HG03342 (cell line): Measurements from ENCODE around the gene UBL4A.

Experiments
- ATAC-seq: cut with Tn5 transposase; IDR thresholded peaks from one replicate; pipeline ENCODE4 v1.9.1; 2021; ENCODE audit warnings: mild to moderate bottlenecking, moderate library complexity; ENCODE audit not compliant: unreplicated experiment

The UBL4A gene

GRCh38 chrX:154486396-154487207, at the start of gene UBL4A:
TSS of gene UBL4A (minus strand) at chrX:154486615. CDS start at chrX:154486584, 31 bp downstream.
- ATAC-seq, result peak; percentile 24

GRCh38 chrX:154535892-154536291, 49.5 kb upstream of the UBL4A start:
- no peak for ATAC-seq

- peak; percentile 86 for ATAC-seq
Observed at GRCh38 chrX:154534526-154535322, 48.3 kb upstream of the UBL4A start.

GRCh38 chrX:154532690-154533089, 46.3 kb upstream of the UBL4A start:
- no peak for ATAC-seq

GRCh38 chrX:154531626-154532025, 45.2 kb upstream of the UBL4A start:
- no peak for ATAC-seq

GRCh38 chrX:154530286-154530685, 43.9 kb upstream of the UBL4A start:
- ATAC-seq, result no peak

- no peak for ATAC-seq
Observed at GRCh38 chrX:154529206-154529612, 42.8 kb upstream of the UBL4A start.

- no peak for ATAC-seq
Observed at GRCh38 chrX:154526901-154527675, 40.7 kb upstream of the UBL4A start.

GRCh38 chrX:154525606-154526490, 39.4 kb upstream of the UBL4A start:
- no peak for ATAC-seq

- ATAC-seq, result no peak
Observed at GRCh38 chrX:154519389-154519788, 33.0 kb upstream of the UBL4A start.

GRCh38 chrX:154517101-154517781, 30.8 kb upstream of the UBL4A start:
- no peak for ATAC-seq

- ATAC-seq, result no peak
Observed at GRCh38 chrX:154516656-154517100, 30.3 kb upstream of the UBL4A start.

- peak; percentile 88 for ATAC-seq
Observed at GRCh38 chrX:154515966-154516655, 29.7 kb upstream of the UBL4A start, which contains the start of gene FAM3A. TSS of gene FAM3A (minus strand) at chrX:154516232. CDS start at chrX:154515772, 460 bp downstream.

- ATAC-seq, result peak; percentile 13
Observed at GRCh38 chrX:154515090-154515965, 28.9 kb upstream of the UBL4A start.

GRCh38 chrX:154513716-154514115, 27.3 kb upstream of the UBL4A start:
- ATAC-seq, result no peak

GRCh38 chrX:154512879-154513553, 26.6 kb upstream of the UBL4A start:
- ATAC-seq, result no peak

- ATAC-seq, result no peak
Observed at GRCh38 chrX:154511761-154512160, 25.3 kb upstream of the UBL4A start.
